GM19452 (cell line): ENCODE results near the gene TNRC18.
"Not testable (repeated sequence)": the region's sequence is repeated elsewhere in the genome, so short reads cannot be mapped to it uniquely, and the experiment has no call there.

Source experiments
- ATAC-seq: cut with Tn5 transposase; IDR thresholded peaks from one replicate; pipeline ENCODE4 v1.9.1; 2021; ENCODE audit not compliant: unreplicated experiment

The TNRC18 gene

DNA sequence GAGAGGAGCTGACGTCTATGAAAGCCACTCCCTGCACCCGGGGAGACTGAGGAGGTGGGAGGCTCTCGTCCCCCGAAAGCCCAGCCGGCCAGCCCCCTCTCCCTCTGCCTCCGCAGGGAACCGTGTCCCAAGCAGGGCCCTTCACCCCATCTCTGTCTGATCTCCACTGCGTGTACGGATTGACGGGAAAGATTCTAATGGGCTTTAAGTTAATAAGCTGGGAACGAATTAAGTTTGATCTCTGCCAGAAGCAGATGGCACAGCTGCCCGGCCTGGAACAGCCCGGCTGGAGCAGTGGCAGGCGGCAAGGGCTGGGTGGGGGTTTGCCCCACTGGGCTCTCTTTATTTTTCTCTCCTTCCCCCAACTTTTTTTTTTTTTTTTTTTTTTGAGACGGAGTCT, 147.0 kb downstream of the TNRC18 start:
- ATAC-seq = no peak

DNA sequence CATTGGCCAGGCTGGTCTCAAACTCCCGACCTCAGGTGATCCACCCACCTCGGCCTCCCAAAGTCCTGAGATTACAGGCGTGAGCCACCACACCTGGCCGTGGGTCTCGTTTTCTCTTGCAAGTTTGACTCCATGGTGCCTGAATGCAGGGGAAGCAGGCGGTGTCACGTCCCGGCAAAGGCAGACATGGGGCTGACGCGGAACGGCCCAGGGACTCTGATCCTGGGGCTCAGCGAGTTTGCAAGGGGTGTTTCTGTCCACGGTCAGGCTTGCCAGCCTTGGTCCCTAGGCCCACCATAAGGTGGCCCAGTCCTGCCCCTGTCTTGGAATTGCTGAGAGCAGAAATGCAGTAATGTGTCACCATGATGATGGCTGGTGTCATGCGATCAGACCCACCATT, 147.5 kb downstream of the TNRC18 start:
- ATAC-seq = not testable (repeated sequence)

DNA sequence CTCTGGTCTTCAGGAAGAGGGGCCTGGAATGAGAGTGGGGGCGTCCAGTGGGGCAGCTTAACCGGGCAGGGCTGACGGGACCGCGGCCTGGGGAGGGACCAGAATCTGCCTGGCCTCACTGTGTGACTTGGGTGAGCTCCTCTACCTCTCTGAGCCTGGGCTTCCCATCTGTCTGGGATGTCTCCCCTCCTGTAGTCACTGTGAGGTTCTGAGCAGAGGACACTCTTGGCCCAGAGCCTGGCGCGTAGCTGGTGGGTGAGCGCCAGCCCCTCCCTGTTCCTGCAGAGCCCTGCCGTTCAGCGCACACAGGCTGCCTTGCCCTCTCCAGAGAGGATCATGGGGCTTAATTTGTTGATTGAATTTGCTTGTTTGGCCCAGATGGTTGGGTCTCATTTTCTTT, 148.1 kb downstream of the TNRC18 start:
- ATAC-seq = not testable (repeated sequence)

DNA sequence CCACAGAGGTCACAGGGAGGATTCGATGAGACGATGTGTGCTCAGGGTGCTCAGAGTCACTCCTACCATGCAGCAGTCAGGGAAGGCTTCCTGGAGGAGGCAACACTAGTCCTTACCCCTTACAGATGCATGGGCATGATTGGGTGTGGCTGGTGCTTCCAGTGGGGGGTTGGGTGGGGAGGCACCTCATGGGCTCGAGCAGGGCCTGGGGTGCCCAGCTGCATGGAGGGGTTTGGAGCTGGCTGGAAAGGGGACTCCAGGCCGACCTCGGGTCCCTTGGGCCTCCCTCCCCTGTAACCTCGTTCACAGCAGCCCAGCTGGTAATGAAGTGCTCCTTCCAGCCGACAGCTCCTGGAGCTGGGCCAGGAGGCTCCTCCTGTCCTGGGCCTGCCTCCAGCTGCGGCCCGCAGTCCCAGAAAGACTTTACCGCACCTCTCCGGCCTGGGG, 148.6 kb downstream of the TNRC18 start:
- ATAC-seq = not testable (repeated sequence)

DNA sequence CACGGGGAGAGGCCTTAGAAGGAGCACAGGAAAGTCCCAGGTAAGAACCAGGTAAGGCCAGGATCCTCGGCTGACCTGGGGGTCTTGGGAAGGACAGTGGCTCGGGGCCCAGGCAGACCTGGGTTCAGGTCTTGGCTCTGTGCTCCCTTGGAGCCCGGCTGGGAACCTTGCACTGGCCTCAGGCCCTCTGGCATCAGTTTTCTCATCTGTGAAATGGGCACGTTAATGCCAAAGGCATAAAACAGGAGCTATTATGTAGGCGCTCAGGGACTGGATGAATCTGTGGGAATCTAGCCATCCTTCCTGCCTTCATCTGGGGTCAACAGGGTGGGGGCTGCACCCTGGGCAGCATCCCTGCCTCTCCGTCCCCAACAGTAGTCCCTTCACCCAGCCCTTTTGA, 149.2 kb downstream of the TNRC18 start:
- ATAC-seq = no peak

DNA sequence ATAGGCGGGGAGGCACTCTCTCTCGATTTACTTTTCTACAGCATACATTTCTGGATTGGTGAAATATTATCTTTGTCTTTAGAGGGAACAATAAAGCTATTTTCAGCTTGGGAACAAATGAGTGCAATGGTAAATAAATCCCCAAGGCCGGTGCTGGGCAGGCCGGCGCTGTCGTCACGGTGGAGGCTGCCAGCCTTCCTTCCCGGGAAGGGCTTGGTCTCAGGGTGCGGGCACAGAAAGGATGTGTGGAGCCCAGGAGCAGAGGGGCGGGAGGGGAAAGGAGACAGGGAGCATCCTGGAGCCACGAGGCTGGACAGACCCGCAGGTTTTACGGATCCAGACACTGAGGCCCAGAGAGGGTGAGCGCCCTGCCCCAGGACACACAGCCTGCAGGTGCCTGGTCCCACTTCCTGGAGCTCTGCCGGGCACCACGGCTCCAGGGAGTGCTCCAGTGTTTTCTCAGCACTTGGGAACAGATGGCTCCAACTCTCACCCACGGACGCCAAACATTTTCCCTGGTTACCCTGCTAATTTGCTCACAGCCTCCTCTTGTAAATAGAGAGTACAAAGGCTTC, 149.7 kb downstream of the TNRC18 start:
- ATAC-seq = not testable (repeated sequence)

DNA sequence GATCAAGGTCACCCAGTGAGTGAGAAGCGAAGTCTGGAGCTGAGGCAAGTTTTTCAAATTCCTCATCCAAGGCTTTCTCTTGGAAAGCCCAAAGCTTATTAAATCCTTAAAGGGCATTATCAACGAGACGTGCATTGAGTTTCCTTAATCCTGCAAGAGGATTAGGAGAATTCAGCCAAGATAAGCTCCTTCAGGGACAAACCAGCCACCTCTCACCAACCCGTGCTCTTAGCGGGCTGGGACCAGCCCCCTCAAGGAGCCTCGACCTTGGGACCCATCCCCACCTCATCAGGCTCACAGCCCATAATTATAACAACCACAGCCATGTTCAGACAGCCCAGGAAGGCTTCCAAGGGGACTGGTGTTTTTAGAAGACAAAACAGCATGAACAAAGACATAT, 152.8 kb downstream of the TNRC18 start:
- no peak for ATAC-seq

DNA sequence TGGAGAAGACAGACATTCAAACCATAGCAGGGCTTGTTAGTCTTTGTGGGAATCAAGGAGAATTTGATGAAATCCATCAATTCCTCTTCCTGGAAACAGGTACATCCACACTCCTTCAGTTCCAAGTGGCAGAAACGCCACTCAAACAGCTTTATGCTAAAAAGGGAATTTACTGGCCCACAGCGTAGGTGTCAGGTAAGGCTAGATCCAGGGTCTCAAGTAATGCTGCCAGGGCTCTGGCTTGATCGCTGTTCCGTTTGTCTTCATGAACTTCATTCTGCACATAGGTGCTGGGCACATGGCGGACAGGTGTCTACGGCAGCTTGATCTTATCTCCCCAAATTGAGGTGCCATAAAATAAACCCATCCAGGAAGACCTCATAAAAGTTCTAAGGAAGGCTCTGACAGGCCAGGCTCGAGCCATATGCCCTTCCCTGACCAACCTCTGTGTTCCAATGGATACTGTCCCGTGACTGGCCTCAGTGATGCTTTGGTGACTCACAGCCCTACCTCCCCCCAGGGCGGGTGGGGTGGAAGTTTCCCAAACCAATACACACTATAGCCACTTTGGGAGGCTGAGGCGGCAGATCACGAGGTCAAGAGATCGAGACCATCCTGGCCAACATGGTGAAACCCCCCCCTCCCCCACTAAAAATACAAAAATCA, 153.5 kb downstream of the TNRC18 start:
- not testable (repeated sequence) for ATAC-seq

DNA sequence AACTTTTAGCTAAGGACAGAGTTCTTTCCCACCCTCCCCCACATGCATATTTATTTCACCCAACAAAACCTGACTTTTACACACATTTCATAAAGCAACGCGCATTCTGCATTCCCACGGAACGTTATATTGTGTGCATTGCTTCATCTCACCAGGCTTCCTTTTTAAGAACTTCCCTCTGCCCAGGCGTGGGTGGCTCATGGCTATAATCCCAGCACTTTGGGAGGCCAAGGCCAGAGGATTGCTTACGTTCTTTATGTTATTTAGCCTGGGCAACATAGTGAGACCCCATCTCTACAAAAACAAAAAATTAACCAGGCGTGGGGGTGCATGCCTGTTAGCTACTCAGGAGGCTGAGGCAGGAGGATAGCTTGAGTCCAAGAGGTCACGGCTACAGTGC, 155.8 kb downstream of the TNRC18 start:
- not testable (repeated sequence) for ATAC-seq

DNA sequence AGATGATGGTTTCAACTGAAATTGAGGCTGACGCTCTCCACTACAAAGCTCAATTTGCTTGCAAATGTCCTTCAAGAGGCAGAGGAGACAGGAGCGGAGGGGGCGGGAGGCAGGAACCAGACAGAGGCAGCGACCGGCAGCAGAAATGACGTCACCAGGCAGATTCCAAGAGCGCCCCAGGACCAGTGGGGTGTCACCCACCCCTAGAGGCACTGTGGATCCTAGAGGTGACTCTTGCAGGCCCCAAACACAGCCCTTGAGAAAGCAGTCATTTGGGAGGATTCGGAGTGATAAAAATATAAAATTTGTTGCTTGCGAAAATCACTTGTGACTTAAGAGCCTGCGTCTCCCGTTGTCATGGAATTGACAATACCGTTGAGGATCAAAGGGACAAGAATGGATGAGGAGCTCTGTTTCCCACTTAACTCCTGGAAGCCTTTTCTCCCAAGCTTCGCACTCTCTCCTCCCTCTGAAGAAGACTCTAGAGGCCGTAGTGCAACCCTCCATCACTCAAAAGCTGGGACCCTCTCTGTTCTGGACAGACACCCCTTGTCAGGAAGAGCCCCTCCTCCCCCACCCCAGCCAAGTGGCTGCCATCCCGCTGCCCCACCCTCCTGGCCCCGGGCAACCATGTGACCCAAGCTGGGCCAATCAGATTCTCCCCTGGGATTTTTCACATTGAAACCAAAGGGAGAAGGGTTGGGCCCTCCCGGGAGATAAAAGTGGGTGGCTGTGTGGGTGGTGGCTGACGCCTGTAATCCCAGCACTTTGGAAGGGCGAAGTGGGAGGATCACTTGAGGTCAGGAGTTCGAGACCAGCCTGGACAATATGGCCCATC, 157.2 kb downstream of the TNRC18 start:
- ATAC-seq = no peak

DNA sequence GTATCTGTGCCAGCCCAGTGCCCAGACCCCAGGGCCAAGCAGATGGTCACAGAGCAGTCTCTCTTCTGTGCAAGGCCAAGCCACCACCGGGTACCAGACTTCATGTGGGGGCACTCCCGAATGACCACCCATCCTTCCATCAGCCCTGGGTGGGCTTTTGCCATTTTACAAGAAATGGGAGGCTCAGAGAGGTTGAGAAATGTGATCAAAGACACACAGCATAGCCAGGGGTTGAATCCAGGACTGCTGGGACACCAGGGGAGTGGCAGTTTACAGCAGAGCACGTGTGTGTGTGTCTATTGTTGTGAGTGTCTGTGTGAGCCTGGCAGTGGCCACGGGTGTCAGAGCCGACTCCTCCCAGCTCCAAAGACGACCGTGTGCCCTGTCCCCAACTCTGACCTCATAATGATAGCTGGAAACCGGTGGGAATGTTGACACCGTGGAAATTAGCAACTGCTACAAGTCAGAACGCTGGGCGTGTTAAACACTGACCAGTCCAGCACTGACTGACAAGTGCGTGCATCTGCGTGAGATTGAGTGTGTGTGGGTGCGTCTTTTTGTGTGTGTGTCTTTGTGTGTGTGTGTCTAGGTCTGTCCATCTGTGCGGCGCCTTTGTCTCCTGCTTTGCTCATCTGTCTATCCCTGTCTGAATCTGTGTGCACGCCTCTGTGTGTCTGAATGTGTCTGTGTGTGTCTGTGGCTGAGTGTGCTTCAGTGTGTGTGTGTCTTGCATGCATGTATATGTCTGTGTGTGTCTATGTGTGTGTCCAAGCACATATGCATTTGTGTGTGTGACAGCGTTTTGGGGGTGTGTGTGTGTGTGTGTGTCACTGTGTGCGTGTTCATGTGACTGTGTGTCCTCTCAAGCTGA, 158.1 kb downstream of the TNRC18 start:
- no peak for ATAC-seq

DNA sequence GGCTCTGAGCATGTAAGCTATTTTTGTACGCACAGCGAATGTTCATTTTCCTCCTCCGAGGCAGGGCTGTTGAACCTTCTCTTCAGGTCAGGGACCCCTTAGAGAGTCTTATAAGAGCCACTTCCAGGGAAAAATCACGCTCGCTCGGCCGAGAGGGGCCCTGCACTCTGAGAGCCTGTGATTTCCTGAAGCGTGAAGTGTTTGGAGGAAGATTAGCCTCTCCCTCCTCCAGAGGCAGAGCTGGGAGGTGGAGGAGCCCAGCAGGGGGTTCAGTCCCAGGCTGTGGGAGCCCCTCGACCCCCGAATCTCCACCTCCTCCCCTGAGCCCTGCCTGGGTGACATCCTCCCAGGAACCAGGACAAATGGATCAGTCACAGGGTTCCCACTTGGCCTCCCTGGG, 160.6 kb downstream of the TNRC18 start:
- not testable (repeated sequence) for ATAC-seq

DNA sequence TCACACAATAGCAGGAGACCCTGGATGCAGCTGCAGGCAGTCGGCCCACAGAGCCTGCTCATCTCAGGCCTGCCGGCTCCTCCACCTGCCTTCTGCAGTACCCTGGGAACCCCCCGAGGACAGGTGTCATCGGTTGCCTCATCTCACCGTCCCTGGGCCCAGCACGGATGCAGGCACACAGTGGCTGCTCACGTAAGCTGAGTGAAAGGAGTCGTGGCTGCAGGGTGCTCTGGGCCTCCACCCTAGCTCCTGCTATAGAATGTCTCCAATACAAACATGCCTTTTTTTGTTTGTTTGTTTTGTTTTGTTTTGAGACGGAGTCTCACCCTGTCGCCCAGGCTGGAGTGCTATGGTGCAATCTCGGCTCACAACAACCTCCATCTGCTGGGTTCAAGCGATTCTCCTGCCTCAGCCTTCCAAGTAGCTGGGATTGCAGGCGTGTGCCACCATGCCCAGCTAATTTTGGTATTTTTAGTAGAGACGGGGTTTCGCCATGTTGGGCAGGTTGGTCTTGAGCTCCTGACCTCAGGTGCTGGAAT, 163.0 kb downstream of the TNRC18 start:
- not testable (repeated sequence) for ATAC-seq
